Measurements from ENCODE around the gene ADGRG3.
"Not testable (repeated sequence)": the region's sequence is repeated elsewhere in the genome, so short reads cannot be mapped to it uniquely, and the experiment has no call there.

- not testable (repeated sequence) for TF ChIP-seq CHD4 (IDR thresholded peaks at IDR 0.05); CHD2 (IDR thresholded peaks at IDR 0.05; ENCODE audit: borderline replicate concordance, low read depth, low read length); MAX (IDR thresholded peaks at IDR 0.05; ENCODE audit: low read depth, low read length); ZZZ3 (IDR thresholded peaks at IDR 0.05; ENCODE audit: control insufficient read depth, insufficient read length, low read depth); CTCF (IDR thresholded peaks at IDR 0.05 in 2 of 3, conservative IDR thresholded peaks at IDR 0.05 in 1 of 3; ENCODE audit: control insufficient read depth in 2 of 3, extremely low read depth in 1 of 3, insufficient read depth in 1 of 3, low read depth in 3 of 3, low read length in 3 of 3); RAD21 (IDR thresholded peaks at IDR 0.05; ENCODE audit: insufficient read depth, low read depth, low read length); GATAD2B (conservative IDR thresholded peaks at IDR 0.05; ENCODE audit: low read depth); POLR2A (IDR thresholded peaks at IDR 0.05; ENCODE audit: low read depth, low read length); HDAC6 (IDR thresholded peaks at IDR 0.05; ENCODE audit: unreplicated experiment); RAD51 (IDR thresholded peaks at IDR 0.05); POLR2AphosphoS2 (IDR thresholded peaks at IDR 0.05; ENCODE audit: low read depth, low read length)
Measured at GRCh38 chr16:57729852-57730251, 61.7 kb downstream of the ADGRG3 start.
